ENCODE results near the gene STAT3. TPM values are rescaled to one million over a fixed set of nuclear protein-coding genes. Genes with fewer than 3 reads are reported as not detected.

STAT3 gene
- 100 to 1,000 TPM; 178 to 219 (median 191) TPM for total RNA-seq

DNA sequence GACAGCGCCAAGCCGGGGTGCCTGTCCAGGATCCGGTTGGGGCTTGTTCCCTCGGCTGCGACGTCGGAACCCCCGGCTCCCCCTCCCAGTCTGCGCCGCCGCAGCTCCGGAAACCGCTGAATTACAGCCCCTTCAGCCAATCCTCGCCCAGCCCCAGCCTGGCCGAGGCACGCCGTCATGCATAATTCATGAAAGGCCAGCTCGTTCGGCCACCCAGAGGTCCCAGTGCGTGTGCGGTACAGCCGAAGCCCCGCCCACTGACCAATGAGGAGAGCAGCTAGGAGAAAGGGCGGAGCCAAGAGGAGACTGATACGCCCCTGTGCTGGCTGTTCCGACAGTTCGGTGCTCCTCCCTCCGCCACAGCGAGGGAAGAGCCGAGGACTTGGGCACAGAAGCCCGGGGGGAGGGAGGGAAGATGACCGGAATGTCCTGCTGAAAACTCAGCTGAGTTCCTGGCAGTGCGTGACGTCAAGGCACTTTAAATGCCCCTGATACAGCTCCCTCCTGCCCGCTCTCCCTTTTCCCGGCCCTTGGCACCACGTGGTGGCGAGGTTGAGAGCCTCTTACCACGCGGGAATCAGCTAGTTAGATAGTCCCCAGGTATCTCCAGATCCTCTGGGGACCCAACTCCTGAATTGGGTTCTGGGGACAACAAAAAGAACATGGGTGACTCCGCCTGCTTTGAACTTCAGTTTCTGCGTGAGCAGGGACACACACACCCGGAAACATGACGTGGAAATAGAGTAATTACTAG is at the start of gene STAT3:
Gene STAT3, minus strand, starts transcription at position 62 of the 754 bp plus-strand sequence. CDS start 39,926 bp downstream, outside the sequence.
- peak; percentile 100 for DNase-seq
- peaks cover 0 to 34% (median 6%) of the 10 kb centered on the region in 4 donors for H3K4me1 ChIP-seq
- H3K4me3 ChIP-seq, result peak within 1 kb of the TSS; percentile 79 to 98 (median 98)
- no peaks in the 10 kb centered on the region for H3K36me3 ChIP-seq
- H3K27me3 ChIP-seq, result no peaks in the 10 kb centered on the region
- H3K9me3 ChIP-seq, result no peaks in the 10 kb centered on the region
- peak within 1 kb of the TSS; percentile 97 to 100 (median 100) for H3K27ac ChIP-seq
- peak; percentile 95 to 97 for TF ChIP-seq POLR2A (IDR thresholded peaks at IDR 0.05)
- TF ChIP-seq, protein P1, sequence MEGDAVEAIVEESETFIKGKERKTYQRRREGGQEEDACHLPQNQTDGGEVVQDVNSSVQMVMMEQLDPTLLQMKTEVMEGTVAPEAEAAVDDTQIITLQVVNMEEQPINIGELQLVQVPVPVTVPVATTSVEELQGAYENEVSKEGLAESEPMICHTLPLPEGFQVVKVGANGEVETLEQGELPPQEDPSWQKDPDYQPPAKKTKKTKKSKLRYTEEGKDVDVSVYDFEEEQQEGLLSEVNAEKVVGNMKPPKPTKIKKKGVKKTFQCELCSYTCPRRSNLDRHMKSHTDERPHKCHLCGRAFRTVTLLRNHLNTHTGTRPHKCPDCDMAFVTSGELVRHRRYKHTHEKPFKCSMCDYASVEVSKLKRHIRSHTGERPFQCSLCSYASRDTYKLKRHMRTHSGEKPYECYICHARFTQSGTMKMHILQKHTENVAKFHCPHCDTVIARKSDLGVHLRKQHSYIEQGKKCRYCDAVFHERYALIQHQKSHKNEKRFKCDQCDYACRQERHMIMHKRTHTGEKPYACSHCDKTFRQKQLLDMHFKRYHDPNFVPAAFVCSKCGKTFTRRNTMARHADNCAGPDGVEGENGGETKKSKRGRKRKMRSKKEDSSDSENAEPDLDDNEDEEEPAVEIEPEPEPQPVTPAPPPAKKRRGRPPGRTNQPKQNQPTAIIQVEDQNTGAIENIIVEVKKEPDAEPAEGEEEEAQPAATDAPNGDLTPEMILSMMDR (IDR thresholded peaks at IDR 0.05), result peak in 1 of 6 experiments; percentile 8

DNA sequence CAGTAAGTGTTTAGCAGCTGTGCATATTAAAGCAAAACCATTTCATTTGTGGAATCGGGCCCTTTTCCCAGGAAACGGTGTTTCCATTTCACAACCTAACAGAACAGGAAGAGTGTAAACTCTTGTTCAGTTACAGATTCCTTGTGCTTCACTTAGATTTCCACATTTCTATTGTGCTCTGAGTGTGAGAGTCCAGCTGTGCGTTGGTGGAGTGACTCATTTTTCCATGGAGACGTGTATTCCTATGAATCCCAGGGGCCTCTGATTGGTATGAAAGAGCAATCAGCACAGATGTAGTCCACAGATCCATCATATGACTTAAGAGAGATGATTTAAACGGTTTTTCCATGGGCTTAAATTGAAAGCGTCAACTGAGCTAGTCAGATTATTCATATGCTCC is 48.1 kb upstream of the STAT3 start:
- Histone ChIP-seq H3K4me3 (no peak overlapping the region), H3K4me1 (no peaks in the 10 kb centered on the region), H3K36me3 (no peaks in the 10 kb centered on the region), H3K9me3 (no peaks in the 10 kb centered on the region), H3K27ac (peak overlapping the region in 3 of 4 donors; percentile 20 to 72 (median 61)), H3K27me3 (no peaks in the 10 kb centered on the region)
- TF ChIP-seq POLR2A (IDR thresholded peaks at IDR 0.05), result no peak
- TF ChIP-seq, protein P1 (IDR thresholded peaks at IDR 0.05), result no peak
- no peak for DNase-seq

DNA sequence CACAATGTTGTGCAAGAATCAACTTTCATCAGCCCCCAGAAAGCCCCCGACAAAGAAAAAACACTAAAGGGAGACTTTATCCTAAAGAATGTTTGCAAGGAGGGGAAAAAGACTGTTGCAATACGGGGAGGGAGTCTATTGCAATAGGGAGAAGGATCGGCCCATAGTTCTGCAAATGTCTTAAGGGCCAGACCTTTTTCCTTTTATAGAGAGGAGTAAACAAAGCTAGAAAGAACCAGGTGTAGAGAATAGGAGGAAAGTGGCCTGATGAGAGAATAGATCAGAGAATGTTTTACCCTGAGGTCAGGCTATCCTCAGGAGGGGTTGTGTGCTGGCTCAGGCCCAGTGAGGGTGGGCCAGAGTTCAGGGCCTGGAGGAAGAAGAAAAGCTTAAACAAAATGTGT is 43.5 kb upstream of the STAT3 start:
- H3K27ac ChIP-seq, result no peak overlapping the region
- H3K4me1 ChIP-seq, result no peaks in the 10 kb centered on the region
- no peaks in the 10 kb centered on the region for H3K36me3 ChIP-seq
- no peaks in the 10 kb centered on the region for H3K27me3 ChIP-seq
- no peak for DNase-seq
- H3K4me3 ChIP-seq, result no peak overlapping the region
- H3K9me3 ChIP-seq, result no peaks in the 10 kb centered on the region
- TF ChIP-seq POLR2A (IDR thresholded peaks at IDR 0.05), result no peak
- TF ChIP-seq, protein P1 (IDR thresholded peaks at IDR 0.05), result no peak

DNA sequence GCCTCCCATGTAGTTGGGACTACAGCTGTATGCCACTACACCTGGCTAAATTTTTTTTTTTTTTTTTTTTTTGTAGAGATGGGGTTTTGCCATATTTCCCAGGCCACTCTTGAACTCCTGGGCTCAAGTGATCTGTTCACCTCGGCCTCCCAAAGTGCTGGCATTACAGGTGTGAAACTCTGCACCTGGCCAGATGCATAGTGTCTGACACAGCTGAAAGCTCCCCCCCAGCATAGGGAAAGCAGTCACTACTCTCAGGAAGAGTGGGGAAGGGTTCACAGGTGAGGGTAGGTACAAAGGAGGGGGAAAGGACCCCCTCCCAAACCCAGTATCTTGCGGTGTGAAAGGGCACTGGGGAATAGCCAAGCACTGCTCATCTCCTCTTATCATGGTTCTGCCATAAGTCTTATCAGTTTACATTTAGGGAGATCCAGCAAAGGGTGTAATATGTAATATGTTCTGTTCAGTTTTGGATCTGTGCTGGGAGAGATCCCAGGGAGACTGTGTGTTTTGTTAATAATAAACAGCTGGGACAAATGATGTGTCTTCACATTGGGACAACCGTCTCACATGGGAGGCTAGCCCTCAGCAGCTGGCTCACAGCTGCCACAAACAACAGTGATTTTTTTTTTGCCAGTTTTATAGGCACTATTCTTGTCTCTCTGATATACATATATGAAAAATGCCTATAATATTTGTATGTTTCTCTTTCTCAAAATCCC is 41.6 kb upstream of the STAT3 start:
- H3K36me3 ChIP-seq, result no peaks in the 10 kb centered on the region
- no peaks in the 10 kb centered on the region for H3K27me3 ChIP-seq
- no peak overlapping the region for H3K27ac ChIP-seq
- DNase-seq, result no peak
- no peaks in the 10 kb centered on the region for H3K9me3 ChIP-seq
- no peak for TF ChIP-seq POLR2A (IDR thresholded peaks at IDR 0.05)
- TF ChIP-seq, protein P1 (IDR thresholded peaks at IDR 0.05), result no peak
- H3K4me1 ChIP-seq, result no peaks in the 10 kb centered on the region
- H3K4me3 ChIP-seq, result no peak overlapping the region

DNA sequence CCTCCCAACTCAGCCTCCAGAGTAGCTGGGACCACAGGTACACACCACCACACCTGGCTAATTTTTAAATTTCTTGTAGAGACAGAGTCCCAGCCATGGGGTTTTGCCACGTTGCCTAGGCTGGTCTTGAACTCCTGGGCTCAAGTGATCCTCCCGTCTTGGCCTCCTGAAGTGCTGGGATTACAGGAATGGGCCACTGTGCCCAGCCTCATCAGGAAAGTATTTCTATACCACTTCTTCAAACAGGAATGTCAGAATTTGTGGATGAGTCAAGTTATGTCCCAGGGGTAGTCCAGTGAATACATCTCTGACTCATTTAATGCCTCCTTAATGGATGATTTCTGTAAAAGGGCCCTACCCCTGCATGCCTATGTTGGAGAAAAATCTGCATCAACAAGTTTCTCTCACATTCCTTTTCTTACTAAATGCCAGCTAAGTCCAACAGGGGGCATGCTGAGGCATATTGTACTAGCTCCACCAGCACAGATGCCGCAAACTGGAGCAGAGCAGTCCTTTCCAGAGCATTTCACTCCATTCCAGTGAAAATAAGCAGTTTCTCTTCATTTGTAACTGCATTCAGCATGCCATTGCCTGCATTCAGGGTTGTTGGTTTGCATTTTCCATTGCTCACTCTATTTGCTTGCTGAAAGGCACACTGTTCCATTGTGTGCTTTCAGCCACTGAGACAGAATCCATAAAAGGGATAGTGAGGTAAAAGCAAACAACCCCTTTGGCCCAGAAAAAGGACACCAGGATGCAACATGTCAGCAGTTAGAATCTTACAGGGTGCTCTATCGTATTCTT is 40.1 kb upstream of the STAT3 start:
- H3K27ac ChIP-seq, result no peak overlapping the region
- H3K4me1 ChIP-seq, result peaks cover 0 to 5% (median 0%) of the 10 kb centered on the region in 4 donors
- DNase-seq, result peak in 2 of 3 donors; percentile 66 to 77
- no peaks in the 10 kb centered on the region for H3K27me3 ChIP-seq
- no peaks in the 10 kb centered on the region for H3K9me3 ChIP-seq
- H3K4me3 ChIP-seq, result no peak overlapping the region
- no peak for TF ChIP-seq POLR2A (IDR thresholded peaks at IDR 0.05)
- TF ChIP-seq, protein P1 (IDR thresholded peaks at IDR 0.05), result peak; percentile 32 to 85 (median 76)
- no peaks in the 10 kb centered on the region for H3K36me3 ChIP-seq
